GM19455 (cell line): ENCODE measurements around the gene PDE3A.
"Not testable (repeated sequence)": the region's sequence is repeated elsewhere in the genome, so short reads cannot be mapped to it uniquely, and the experiment has no call there.

ENCODE experiments used
- ATAC-seq: cut with Tn5 transposase; IDR thresholded peaks from one replicate; pipeline ENCODE4 v1.9.1; 2021; ENCODE audit not compliant: unreplicated experiment

The PDE3A gene

DNA sequence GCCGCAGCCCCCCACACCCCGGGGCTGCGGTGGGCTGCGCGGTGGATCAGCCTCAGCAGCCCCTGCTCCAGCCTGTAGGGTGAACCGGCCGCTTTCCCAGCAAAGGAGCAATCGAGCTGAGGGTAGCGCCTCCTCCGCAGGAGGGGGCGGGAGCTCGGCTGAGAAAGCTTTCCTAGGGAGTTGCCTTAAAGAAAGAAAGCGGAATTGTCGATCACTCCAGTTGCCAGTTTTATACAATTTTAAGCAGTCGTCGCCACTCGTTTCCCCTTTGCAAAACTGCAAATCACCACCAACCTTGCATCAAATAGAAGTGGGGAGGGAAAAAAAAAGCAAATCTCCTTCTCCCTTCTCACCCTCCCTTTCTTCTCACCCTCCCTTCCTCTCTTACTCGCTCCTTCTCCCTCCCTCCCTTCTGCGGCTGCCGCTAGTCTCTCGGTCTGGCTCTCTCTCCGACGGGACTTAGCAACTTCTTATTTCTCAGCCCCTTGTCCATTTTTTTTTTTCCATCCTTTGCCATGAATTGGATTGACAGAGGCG is at the start of gene PDE3A:
Gene PDE3A, plus strand, starts transcription at position 424 of the 537 bp plus-strand sequence. CDS start 748 bp downstream, outside the sequence.
- ATAC-seq: no peak

DNA sequence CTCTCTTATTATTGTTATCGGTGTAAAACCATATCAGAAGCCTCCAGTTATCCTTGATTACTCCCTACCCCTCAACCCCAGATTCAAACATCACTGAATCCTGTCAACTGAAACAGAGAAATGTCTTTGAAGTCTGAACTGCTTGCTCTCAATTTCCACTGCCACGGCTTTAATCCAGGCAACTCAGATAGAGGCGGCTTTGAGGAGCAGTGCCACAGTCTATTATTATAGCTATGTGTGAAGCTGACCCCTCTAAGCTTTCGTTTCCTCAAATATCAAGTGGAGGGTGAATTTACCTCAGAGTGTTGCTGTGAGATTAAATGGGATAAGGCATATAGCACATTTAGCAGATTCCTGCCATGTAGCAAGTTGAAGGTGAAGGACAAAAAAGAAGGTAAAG is 49.0 kb upstream of the PDE3A start:
- no peak for ATAC-seq

GRCh38 chr12:20320552-20320951 is 47.8 kb upstream of the PDE3A start:
- ATAC-seq: no peak

- ATAC-seq: not testable (repeated sequence)
Measured at GRCh38 chr12:20330826-20331505, 37.4 kb upstream of the PDE3A start.

DNA sequence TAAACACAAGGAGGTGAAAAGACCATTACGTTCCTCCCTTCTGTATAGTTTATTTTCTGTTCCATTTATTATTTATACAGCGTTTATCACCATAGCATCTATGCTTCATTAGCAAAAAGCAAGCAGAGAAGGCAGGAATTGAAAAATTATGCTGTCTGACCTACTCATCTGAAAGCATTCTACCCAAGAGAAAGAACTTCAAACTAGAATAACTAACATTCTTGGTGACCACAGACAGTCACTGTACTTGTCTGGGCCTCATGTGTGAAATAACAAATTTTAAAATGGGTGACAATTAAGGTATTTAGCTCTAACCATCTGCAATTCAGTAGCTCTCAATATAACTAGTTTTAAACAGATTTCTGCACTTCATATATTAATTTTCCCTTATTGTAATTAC is 29.3 kb upstream of the PDE3A start:
- no peak for ATAC-seq

DNA sequence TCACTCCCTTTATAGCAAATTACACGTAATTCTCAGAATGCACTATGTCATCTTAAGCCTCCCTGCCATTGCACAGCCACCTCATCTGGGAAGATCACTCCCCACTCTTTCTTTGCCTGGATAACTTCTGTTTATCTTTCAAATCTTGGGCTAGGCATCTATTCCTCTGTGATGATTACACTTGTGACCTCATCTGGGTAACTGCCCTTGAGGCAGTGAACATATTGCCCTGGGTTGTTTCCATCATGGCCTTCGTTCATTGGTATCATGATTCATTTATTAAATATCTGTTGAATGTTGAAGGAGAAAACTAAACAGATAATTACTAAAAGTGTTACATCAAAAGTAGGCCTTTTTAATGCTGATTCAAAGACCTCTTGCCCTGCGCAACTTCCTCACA is 26.2 kb upstream of the PDE3A start:
- ATAC-seq: no peak

- no peak for ATAC-seq
Measured at GRCh38 chr12:20345866-20346265, 22.5 kb upstream of the PDE3A start.

DNA sequence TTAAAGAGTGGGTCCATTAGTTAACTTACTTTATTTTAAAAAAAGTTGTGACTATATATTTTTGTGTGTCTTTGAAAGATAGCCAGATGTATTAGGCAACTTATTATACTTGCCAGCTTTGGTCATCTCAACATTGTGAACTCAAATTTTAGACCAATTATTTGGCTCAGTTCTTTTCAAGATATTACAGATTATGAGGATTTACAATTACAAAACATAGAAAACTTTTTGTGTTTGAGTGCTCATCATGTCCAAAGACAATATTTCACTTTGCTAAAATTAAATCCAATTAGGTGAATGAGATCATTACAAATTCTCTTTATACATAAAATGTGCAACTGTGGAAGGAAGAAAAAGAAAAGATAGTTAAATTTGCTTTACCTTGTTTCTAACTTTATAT is 18.3 kb upstream of the PDE3A start:
- no peak for ATAC-seq

DNA sequence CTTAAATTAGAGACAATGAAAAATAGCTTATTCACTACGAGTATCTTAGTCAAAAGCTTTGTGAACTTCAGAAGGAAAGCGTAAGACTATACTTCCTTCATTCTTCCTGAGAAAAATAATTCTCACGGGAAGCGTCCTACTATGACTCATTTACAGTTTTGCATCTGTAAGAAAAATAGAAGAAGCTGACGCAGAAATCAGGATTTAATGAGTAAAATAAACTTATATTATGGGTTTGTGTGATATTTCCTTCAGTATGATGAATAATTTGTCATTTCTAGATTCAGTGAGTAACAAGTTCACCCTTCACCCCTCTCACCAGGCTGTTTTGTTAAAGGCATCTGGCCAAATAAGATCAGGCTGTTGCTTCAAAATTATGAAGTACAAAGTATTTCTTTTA is 17.8 kb upstream of the PDE3A start:
- ATAC-seq: no peak

GRCh38 chr12:20351406-20351805 is 16.9 kb upstream of the PDE3A start:
- no peak for ATAC-seq

DNA sequence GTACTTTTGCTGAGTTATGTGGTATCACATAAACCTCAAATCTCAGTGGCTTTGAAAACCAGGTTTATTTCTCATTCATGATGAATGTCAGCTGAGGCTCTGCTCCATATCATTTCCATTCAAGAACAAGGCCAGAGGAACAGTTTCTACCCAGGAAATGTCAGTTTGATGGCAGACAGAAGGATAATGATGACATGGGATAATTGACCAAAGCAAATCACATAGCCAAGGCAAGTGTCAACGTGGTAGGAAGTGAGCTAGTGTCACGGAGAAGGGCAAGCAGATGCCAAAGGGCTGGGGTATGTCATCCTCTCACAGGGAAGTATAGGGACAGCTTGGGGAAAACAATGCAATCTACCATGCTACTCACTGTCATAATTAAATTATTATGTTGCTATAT is 12.3 kb upstream of the PDE3A start:
- no peak for ATAC-seq

GRCh38 chr12:20360407-20360806 is 7.9 kb upstream of the PDE3A start:
- no peak for ATAC-seq

DNA sequence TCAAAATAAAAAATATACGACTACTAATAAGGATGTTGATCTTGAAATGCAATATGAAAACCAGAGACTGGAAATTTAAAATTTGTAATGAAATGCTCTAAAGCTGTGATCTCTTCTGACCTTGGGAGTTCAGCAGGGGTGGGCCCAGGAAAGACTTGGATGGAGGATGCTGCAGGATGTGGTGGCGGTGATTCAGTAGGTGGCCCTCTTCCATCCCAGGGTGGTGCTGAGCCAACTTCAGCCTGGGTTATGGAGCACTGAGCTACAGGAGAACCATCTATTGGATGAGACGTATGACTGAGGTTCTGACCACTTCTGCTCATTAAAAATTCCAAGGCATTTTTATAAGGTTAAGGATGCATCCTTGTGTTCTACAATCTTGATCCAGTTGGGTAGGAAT is 6.9 kb upstream of the PDE3A start:
- no peak for ATAC-seq

GRCh38 chr12:20364501-20364900 is 3.8 kb upstream of the PDE3A start:
- ATAC-seq: no peak

- ATAC-seq: no peak
Measured at GRCh38 chr12:20366776-20367409, 1.4 kb upstream of the PDE3A start.

DNA sequence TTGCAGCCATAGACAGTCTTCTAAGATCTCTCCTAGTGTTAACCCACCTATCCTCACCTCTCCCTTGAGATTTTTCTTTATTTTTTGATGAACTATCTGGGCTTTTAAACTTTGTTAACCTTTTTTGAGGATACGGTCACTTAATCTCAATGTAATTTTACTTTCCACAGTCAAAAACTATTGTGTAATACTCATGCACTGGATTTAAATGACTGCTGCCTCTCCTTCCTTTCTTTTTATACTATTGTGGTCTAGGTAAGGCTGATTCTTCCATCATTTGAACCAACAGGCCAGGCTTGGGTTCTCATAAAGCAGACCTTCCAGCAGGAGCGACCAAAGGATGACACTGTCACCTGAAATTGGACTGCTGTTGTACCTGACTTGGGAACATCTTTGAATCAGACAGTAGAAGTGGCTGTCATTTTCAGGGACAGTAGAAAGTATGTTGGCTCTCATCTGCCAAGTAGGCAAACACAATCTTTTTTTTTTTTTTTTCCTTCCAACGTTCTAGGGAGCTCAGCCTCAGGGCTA is 689 bp upstream of the PDE3A start:
- ATAC-seq: no peak

DNA sequence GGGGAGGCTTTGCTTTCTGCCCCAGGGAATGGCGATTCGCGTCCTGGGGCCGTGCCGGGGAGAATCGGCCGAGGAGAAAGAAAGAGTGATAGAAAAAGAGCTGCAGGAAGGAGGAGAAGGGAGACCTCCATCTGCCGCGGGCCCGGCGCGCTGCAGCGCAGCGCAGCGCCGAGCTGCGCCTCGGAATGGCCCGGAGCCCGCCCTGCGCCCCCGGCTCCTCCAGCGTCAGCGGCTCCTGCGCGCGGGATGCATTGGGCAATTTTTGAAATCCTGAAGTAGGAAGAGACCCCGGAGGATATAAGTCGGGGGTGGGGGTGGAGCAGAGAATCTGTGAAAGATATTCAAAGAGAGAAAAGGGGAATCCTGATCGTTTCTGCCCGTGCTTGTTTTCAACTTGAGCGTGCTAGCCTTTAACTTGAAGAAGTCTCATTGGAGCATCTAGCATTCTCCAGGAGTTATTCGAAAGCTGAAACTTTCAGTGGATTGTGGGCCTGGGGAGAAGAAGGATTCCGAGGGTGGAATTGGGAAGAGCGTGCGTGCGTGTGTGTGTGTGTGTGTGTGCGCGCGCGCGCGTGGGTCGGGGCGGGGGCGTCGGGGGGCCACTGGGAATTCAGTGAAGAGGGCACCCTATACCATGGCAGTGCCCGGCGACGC is 441 bp downstream of the PDE3A start:
- no peak for ATAC-seq

DNA sequence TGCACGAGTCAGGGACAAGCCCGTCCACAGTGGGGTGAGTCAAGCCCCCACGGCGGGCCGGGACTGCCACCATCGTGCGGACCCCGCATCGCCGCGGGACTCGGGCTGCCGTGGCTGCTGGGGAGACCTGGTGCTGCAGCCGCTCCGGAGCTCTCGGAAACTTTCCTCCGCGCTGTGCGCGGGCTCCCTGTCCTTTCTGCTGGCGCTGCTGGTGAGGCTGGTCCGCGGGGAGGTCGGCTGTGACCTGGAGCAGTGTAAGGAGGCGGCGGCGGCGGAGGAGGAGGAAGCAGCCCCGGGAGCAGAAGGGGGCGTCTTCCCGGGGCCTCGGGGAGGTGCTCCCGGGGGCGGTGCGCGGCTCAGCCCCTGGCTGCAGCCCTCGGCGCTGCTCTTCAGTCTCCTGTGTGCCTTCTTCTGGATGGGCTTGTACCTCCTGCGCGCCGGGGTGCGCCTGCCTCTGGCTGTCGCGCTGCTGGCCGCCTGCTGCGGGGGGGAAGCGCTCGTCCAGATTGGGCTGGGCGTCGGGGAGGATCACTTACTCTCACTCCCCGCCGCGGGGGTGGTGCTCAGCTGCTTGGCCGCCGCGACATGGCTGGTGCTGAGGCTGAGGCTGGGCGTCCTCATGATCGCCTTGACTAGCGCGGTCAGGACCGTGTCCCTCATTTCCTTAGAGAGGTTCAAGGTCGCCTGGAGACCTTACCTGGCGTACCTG is 1.1 kb downstream of the PDE3A start:
- ATAC-seq: no peak

DNA sequence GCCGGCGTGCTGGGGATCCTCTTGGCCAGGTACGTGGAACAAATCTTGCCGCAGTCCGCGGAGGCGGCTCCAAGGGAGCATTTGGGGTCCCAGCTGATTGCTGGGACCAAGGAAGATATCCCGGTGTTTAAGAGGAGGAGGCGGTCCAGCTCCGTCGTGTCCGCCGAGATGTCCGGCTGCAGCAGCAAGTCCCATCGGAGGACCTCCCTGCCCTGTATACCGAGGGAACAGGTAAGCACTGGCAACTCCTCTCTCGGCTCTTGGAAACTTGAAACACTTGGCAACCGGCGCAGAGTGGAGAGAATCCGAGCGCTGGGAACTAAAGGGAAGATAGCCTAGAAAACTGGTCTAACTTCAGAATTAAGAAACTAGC is 1.7 kb downstream of the PDE3A start:
- ATAC-seq: no peak

DNA sequence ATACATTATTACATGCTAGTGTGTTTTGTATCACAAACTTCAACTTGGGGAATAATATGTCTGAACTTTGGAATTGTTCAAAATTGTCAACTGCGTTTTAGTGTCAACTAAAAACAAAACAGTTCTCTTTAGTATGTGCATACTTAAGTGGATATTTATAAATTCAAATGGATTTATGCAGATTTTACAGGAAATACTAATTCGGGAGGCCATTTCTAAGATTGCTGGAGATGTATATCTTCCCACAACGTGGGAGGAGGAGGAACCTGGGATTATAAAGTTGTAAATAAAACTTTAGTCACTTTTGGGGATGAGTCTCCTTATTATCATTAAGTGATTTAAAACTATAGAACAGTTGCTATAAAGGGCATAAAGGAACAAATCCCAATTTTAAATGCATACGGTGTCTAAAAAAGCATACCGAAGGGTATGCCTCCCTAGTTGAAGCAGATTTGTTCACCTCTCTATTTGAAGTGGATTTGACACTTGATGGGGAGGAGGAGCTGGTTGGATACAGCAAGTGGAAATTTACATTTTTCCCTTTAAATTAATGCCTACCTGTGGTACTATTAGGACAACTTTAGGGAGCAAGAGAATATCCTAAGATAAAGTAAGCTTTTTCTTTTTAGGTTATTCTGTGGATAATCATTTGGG is 2.7 kb downstream of the PDE3A start:
- no peak for ATAC-seq
